Cerebellar cortex (tissue), 1 donor: ENCODE data around the gene ENOX1.

ENCODE experiments used
- DNase-seq: peaks from one replicate; pipeline ENCODE4 v3.0.0-alpha.2; 2015; ENCODE audit warnings: low spot score

ENOX1 gene

DNA sequence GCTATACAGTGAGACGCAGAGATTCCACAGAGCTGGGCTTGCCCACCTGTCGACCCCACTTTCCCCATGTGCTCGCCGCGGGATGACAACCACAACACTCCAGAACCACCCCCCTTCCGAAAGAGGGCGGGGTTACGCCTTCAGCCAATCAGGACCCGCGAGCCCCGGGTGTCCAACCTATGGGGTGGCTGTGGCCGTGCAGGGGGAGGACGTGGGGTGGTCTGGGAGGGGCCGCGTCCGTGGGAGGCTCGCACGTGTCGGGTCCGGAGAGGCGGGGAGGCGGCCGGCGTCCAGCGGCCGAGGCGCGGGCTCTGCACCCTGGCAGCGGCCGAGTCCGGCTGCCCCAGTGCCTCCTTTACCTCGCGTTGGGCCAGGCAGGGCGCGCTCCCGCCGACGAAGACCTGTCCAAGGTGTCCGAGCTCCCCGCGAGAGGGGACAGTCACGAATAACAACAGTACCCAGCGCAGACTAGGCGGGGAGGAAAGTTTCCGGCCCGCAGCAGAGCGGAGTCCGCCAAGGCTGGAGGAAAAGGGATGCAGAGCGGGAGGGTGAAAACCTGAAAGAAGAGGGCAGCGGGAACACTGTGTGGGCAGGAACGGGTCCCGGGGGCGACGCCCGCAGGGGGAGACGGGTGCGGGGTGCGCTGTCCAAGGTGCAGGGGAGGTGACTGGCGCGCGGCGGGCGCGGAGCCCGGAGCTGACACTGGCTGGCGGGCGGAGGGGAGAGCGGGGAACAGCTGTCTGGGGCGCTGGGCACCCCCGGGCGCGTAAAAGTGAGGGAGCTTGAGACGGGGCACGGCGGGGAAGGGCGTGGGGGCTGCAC is 911 bp downstream of the ENOX1 start:
- peak; percentile 56 for DNase-seq

- DNase-seq: no peak
Measured at GRCh38 chr13:43785261-43785649, 1.5 kb downstream of the ENOX1 start.

DNA sequence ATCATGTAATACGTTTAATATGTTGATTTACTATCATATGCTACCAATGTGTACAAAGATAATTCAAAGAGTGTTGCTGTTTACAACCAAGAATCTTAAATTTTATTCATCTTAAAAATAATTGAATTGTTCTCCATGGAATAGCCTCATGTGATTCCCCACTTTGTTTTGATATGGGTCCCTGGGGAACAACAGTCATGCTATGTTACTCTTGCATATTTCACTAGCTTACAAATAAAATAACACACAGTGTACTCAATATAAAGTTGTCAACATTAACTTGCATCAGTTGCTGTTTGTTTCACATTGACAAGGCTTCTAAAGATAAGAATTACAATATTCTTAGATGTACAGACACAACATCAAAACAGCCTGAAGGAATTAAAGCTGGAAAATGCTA is 2.3 kb downstream of the ENOX1 start:
- DNase-seq: no peak

DNA sequence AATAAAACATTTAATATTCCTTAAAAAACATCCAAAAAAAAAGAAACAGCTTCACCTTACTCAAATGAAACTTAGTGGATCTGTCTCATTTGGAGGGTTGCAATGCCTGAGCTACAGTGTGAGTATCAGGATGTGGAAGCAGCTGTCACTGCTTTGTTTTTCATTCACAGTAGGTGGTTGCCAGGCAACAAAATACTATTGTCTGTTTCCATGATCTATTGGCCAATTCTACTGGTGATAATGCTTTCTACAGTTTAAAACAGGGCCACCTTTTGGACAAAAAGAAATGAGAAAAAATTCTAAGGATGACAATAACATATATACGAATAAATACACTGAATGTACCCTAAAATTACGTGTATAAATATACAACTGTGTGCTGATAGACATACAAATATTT is 3.0 kb downstream of the ENOX1 start:
- no peak for DNase-seq

GRCh38 chr13:43782686-43783085 is 4.1 kb downstream of the ENOX1 start:
- no peak for DNase-seq

GRCh38 chr13:43780666-43781065 is 6.1 kb downstream of the ENOX1 start:
- no peak for DNase-seq

GRCh38 chr13:43776501-43777079 is 10.2 kb downstream of the ENOX1 start:
- no peak for DNase-seq

- DNase-seq: no peak
Measured at GRCh38 chr13:43776006-43776405, 10.8 kb downstream of the ENOX1 start.

DNA sequence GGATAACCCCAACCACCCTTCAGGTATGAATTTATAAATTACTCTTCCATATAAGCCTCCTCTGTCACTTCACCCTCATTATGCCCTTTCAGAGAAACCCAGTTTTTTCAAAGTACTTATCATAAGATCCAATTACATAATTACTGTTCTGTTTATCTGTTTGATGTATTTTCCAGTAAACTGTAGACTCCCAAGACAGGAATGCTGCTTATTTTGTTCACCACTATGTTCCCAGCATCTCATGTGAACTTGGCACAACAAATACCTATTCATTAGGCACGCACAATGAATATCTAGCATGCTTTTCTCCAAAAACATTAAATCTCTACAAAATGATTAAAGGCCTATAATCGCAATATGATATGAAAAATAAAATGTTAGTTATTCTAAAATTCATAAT is 13.2 kb downstream of the ENOX1 start:
- no peak for DNase-seq

DNA sequence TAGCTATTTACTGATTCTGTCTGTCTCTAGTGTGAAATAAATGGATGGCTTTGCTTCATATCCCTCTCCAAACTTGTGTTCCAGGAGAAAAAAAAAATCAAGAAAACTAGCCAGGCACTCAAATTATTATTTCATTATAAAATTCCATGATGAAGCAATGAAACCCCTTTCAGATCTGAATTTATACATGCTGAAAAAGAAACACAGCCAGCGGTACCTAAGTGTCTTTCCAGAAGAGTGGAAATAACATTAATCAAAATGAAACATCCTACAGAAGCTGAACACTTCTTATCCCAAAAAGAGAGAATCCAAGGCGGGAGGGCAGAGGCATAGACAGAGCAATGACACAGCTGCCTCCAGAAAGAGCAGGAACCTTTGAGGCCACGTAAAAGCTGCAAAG is 15.9 kb downstream of the ENOX1 start:
- no peak for DNase-seq

- DNase-seq: no peak
Measured at GRCh38 chr13:43769529-43769928, 17.2 kb downstream of the ENOX1 start.

GRCh38 chr13:43767341-43767931 is 19.3 kb downstream of the ENOX1 start:
- no peak for DNase-seq

- no peak for DNase-seq
Measured at GRCh38 chr13:43766725-43767124, 20.0 kb downstream of the ENOX1 start.

GRCh38 chr13:43764349-43764748 is 22.4 kb downstream of the ENOX1 start:
- no peak for DNase-seq

DNA sequence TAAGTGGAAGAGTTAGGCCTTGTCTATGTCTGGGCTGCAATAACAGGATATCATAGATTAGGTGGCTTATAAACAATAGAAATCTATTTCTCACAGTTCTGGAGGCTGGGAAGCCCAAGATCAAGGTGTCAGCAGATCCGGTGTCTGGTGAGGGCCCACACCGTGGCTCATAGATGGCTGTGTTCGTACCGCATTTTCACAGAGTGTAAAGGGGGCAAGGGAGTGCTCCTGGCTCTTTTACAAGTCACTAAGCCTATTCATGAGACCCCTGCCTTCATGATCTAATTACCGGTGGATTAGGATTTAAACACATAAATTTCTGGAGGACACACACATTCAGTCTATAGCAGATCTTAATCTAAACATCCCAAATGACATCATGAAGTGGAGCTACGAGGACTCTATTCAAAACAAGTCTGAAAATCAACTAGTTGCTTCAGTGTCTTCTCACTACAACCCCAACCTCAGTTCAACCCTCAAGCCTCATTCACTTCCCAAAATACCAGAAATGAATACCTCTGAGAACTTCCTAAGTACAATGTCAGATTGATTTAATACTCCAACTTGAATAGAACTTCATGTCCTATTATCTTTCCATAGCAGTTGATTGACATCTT is 23.5 kb downstream of the ENOX1 start:
- no peak for DNase-seq

DNA sequence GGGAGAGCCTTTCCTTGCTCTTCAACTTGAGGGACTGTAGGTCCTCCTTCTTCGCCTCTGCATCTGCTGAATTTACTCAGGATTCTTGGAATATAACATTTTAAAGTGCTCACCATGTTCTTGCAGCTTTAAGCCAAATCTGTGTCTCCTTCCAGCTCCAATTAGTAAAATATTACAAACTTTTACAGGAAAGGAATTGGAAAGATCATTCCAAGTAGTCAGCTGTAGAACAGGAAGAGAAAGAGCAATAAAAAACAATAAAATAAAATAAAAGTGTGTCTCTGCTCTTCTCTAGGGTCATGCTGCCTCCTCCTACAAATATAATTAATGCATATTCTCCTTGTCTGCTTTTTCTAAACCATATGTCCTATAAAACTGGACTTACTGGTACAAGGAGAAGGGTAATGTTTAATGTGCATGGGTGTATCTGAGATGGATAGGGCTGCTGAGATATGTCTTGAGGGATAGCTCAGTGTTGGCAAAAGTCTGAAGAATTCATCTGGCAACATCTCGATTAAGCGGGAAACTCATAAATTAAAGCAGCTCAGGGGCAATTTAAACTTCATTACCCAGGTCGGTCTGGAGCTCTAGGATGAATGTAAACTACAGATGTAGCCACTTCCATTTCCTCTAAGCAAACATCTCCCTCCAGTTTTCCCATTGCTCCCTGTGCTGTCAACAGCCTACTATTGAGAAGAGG is 25.0 kb downstream of the ENOX1 start:
- DNase-seq: no peak

DNA sequence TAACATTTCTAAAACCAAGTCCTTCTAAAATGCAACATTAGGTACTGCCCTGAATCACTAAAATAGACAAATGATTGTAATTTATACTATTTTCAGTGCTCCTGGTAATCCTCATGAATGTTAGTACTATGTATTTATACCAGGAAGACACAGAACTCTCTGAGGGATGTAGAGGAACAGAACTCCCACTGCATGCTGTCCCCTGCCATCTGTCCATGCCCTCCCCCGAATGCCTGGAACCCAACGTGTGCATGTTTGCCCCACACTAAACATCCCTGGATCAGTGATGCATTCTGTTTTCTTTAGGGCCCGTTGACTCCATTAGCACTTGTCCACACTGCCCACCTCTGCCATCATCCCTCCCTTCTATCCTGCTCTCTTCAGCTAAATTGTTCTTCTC is 26.5 kb downstream of the ENOX1 start:
- DNase-seq: no peak

GRCh38 chr13:43758834-43759233 is 27.9 kb downstream of the ENOX1 start:
- no peak for DNase-seq

DNA sequence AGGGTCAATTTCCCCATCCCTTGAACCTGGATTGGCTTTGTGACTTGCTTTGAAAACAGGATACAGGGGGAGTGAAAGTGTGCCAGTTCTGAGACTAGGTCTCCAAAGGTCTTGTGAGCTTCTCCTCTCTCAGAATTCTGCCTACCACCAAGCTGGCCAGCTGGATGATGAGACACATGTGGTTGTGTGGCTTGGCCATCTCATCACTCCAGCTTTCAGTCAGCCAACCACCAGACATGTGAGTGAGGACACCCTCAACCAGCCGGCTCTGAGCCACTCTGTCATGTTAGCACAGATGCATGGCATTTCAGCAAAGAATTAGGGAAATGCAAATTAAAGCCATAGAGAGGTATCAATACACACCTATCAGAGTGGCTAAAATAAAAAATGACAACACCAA is 29.5 kb downstream of the ENOX1 start:
- no peak for DNase-seq

DNA sequence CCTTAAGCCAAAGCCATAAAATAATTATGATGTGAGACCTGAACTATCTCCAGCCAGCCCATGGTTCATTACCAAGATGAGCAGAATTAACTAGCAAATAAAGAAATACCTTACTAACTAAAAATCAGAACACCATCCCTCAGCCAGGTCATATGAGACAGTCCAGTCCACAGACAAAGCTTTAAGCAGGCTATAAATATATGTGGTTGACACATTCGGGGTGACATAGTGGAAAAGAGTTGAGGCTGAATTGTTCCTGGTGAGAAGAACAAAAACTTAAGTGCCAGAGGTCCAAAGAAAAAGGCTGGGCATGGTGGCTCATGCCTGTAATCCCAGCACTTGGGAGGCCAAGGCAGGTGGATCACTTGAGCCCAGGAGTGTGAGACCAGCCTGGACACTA is 30.9 kb downstream of the ENOX1 start:
- no peak for DNase-seq

- DNase-seq: no peak
Measured at GRCh38 chr13:43751624-43752023, 35.1 kb downstream of the ENOX1 start.

- no peak for DNase-seq
Measured at GRCh38 chr13:43749503-43749902, 37.3 kb downstream of the ENOX1 start.
